Mucosa of descending colon (tissue), 3 donors: ENCODE data around the gene PEA15. TPM values are rescaled to one million over a fixed set of nuclear protein-coding genes. Genes with fewer than 3 reads are reported as not detected.

ENCODE experiments used
- ATAC-seq: fragments of 200-7000 bp; cut with Tn5 transposase; one replicate; pipeline ENCODE4 v1.9.1; 2020; ENCODE audit warnings: mild to moderate bottlenecking, moderate library complexity
- DNase-seq, 3 donors: peaks; one replicate each; pipeline ENCODE4 v3.0.0-alpha.2; 2020
- H3K36me3 ChIP-seq: fragments of 200-600 bp; one replicate; pipeline ENCODE4 v1.8.0; 2021; ENCODE audit warnings: low read depth, mild to moderate bottlenecking
- H3K4me1 ChIP-seq: fragments of 200-600 bp; one replicate; pipeline ENCODE4 v1.8.0; 2021; ENCODE audit warnings: low read depth, mild to moderate bottlenecking
- H3K4me3 ChIP-seq: fragments of 200-600 bp; one replicate; pipeline ENCODE4 v1.8.0; 2021; ENCODE audit warnings: mild to moderate bottlenecking
- H3K9me3 ChIP-seq: fragments of 200-600 bp; one replicate; pipeline ENCODE4 v1.8.0; 2021; ENCODE audit warnings: mild to moderate bottlenecking
- intact Hi-C, 2 donors: fragments of 100-400 bp; cut with DNase I in 1 of 2; cut with micrococcal nuclease in 1 of 2; formaldehyde crosslinking; loops; one replicate each; pipeline versions ENCODE4 v1.11.0 to v1.11.1; 2022; cut with DNase I, micrococcal nuclease
- total RNA-seq, 3 donors: library from RNA; stranded (reverse); fragmentation: NEBNext Ultra II Directional in 2 of 3; extraction: Animal tissue kit (Norgen Biotek cat#: 25700) in 2 of 3; gene quantifications; one replicate each; pipeline versions ENCODE4 v1.2.1 to v1.2.4, GENCODE V29; 2021 to 2023
- TF ChIP-seq, protein P1 (sequence below): fragments of 200-600 bp; IDR thresholded peaks from one replicate; pipeline ENCODE4 v1.8.0; 2022; ENCODE audit warnings: antibody characterized with exemption, mild to moderate bottlenecking
- donor health status: DM: no; HTN: no; CAD: no; lungs with moderate emphysema.
- donor health status: DM: no; HTN: no; CAD: no.
- donor health status: DM: no; HTN: yes; CAD: no.

The PEA15 gene
- total RNA-seq, 3 donors from 2014 or later, result 31.6 to 125 (median 36.6) TPM

DNA sequence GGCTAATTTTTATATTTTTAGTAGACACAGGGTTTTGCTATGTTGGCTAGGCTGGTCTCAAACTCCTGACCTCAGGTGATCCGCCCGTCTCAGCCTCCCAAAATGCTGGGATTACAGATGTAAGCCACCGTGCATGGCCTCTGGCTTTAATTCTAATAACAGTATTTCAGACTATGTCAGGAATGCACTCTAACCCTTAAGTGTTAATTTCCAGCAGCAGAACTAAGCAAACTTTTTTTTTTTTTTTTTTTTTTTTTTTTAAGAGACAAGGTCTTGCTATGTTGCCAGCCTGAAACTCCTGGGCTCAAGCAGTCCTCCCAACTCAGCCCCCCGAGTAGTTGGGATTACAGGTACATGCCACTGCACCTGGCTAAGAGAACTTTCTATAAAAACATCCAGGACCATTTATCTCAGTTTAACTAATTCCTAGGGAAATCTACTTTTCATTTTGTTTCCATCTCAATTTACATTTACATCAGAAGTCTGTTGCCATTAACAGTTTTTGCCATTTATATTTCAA is 50.7 kb downstream of the PEA15 start:
- intact Hi-C loops, result no loop called here
- Histone ChIP-seq H3K4me3 (no peak overlapping the region), H3K4me1 (no peaks in the 10 kb centered on the region), H3K9me3 (no peaks in the 10 kb centered on the region), H3K36me3 (no peaks in the 10 kb centered on the region)
- TF ChIP-seq, protein P1, sequence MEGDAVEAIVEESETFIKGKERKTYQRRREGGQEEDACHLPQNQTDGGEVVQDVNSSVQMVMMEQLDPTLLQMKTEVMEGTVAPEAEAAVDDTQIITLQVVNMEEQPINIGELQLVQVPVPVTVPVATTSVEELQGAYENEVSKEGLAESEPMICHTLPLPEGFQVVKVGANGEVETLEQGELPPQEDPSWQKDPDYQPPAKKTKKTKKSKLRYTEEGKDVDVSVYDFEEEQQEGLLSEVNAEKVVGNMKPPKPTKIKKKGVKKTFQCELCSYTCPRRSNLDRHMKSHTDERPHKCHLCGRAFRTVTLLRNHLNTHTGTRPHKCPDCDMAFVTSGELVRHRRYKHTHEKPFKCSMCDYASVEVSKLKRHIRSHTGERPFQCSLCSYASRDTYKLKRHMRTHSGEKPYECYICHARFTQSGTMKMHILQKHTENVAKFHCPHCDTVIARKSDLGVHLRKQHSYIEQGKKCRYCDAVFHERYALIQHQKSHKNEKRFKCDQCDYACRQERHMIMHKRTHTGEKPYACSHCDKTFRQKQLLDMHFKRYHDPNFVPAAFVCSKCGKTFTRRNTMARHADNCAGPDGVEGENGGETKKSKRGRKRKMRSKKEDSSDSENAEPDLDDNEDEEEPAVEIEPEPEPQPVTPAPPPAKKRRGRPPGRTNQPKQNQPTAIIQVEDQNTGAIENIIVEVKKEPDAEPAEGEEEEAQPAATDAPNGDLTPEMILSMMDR, result no peak
- DNase-seq (no peak), ATAC-seq (no peak)

DNA sequence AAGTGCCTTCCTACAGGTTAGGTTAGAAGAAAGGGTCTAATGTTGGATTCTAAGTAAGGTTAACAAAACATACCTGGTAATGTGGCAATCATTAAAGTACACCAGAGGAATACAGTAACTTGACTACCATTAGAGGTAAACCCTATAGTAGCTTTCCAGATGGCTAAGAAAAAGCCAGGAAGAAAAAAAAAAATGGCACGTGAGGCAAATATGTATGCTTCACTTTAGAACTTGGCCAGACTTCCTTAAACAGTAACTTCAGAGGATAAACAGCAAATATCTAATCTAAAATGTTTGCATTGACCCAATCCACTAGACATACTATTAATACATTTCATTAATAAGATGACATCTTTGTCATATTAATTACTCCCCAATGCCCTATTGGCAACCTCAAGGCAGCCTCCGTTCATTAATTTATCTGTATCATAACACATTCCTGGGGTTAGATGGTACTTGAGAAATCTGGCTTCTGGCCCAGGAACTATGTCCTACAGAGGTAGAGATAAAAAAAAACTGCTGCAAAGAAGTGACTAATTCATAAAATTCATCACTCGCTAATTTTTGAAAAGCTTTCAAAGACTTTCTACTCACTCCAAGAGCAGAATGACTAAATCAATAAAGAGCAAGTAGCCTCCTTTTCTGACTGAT is 51.3 kb downstream of the PEA15 start:
- intact Hi-C loops, result no loop called here
- Histone ChIP-seq H3K9me3 (no peaks in the 10 kb centered on the region), H3K4me3 (no peak overlapping the region), H3K4me1 (peaks cover 4% of the 10 kb centered on the region), H3K36me3 (no peaks in the 10 kb centered on the region)
- TF ChIP-seq, protein P1, result no peak
- ATAC-seq, result no peak
- no peak for DNase-seq

DNA sequence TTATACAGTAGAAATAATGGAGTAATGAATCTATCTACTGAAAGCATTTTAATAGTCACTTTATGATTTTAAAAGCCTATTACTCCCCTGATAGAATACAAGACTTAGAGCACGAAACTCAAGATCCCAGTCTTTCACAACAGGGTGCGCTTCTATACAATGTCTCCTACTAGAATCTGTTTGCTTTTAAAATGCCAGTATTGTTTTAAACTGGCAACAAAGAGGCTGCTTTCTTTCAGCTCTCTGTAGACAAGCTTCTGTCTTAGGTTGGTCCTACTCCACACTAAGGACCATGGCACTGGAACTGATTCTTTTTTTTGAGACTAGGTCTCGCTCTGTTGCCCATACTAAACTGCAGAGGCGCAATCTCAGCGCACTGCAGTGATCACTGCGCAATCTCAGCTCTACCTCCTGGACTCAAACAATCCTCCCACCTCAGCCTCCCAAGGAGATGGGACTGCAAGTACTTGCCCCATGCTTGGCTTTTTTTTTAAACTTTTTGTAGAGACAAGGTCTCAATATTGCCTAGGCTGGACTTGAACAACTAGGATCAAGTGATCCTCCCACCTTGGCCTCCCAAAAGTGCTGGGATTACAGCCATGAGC is 52.3 kb downstream of the PEA15 start:
- no peaks in the 10 kb centered on the region for H3K36me3 ChIP-seq
- DNase-seq (no peak), ATAC-seq (no peak)
- intact Hi-C loops, result no loop called here
- peaks cover 4% of the 10 kb centered on the region for H3K4me1 ChIP-seq
- TF ChIP-seq, protein P1, result no peak
- no peaks in the 10 kb centered on the region for H3K9me3 ChIP-seq
- H3K4me3 ChIP-seq, result no peak overlapping the region

DNA sequence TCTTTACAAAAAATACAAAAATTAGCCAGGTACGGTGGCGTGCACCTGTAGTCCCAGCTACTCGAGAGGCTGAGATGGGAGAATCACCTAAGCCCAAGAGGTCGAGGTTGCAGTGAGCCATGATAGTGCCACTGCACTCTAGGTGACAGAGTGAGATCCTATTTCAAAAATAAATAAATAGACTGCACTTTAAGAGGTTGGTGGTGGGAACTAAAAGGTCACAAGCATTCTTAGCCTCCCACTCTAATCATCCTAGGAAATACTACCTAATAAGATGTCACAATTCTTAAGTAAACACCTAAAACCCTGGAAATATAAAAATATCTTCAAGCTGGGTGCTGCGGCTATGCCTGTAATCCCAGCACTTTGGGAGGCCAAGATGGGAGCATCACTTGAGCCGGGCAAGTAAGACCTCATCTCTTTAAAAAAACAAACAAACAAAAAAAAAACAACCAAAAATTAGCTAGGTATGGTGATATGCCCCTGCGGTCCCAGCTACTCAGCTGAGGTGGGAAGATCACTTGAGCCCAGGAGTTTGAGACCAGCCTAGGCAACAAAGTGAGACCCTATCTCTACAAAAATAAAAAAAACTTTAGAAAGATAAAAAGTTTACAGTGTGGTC is 53.1 kb downstream of the PEA15 start:
- TF ChIP-seq, protein P1, result no peak
- Histone ChIP-seq H3K4me3 (no peak overlapping the region), H3K9me3 (no peaks in the 10 kb centered on the region), H3K36me3 (no peaks in the 10 kb centered on the region), H3K4me1 (peaks cover 4% of the 10 kb centered on the region)
- DNase-seq (no peak), ATAC-seq (no peak)
- intact Hi-C loops, result no loop called here

DNA sequence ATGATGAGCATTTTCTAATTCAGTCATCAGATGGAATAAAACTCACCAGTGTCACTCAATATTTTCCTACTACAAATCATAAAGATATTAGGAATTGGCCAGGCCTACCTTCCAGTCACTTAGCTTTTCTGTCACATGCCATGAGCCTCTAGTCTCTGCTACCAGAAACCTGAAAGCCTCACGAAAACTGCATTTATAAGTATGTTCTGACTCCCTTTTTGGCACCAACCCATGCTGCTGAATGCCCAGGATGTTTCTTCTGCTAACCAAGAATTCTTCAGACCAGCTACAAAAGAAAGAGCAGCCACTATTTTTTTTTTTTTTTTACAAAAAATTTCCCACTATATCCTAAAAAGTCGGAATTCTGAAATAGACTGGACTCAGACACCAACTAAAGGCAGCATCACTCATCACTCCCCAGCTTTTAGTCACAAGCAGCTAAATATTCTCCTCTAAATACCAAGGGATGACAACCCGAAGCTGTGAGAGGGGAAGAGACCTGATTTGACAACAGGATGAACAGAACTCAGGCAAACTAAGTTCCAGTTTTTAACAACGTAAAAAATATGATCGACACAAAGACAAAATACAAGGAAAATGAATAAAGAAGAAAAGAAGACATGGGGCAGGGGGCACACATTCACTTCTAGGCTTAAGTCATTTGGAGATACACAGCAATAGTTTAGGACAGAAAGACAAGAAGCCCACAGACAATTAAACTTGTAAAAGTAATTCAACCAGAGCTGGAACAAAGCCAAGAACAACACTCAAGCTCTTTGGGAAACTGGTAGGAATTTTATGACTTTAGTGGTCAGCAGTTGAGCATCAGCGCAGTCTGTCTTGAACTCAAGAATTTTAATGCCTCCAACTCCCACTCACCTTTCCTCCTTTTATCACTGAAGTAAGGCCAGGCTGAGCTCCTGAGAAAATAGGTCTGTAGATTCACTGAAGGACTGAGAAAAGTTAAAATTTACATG is 55.5 kb downstream of the PEA15 start:
- no peak overlapping the region for H3K4me3 ChIP-seq
- TF ChIP-seq, protein P1, result no peak
- H3K9me3 ChIP-seq, result no peaks in the 10 kb centered on the region
- no peaks in the 10 kb centered on the region for H3K36me3 ChIP-seq
- H3K4me1 ChIP-seq, result peaks cover 8% of the 10 kb centered on the region
- ATAC-seq (no peak), DNase-seq (no peak)
- intact Hi-C loops, result no loop called here
